GM18502 (cell line): ENCODE results near the gene EPHA2.
A peak's percentile ranks its signal among the peaks of the same experiment; 100 is the strongest.

ENCODE experiments used
- ATAC-seq: cut with Tn5 transposase; IDR thresholded peaks from one replicate; pipeline ENCODE4 v1.9.1; 2021; ENCODE audit warnings: mild to moderate bottlenecking; ENCODE audit not compliant: unreplicated experiment, poor library complexity

The EPHA2 gene

DNA sequence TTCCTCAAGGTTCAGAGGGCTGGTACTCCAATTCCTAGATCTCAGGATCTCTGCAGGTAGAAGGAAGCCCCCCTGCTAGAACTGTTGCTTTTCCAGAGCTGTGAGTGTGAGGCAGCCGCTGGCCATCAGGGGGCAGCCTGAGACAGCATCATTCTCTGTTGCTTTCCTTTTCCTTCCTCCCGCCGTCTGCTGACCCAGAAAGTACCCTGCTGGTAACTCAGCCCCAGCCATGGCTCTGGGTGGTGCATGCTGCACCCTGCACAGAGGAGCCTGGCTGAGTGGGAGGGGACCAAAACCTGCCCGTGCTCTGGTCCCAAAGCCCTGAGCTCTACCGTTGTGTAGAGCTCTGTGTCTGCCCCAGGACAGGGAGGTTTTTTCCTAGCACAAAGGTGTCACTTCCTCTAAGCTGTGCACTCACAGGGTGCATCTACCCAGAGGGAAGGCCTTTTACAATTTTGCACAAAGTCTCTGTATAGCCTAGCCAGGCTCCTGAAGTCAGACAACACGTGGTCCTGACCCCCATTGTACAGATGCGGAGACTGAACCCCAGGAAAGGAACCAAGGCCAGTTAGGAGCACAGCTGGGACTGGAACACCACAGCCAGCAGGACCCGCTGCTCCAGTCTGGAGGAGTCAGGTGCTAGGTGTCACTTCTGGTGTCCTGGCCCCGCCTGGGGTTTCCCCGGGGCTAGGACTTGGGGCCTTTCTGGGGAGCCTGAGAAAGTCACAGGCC, 76.8 kb downstream of the EPHA2 start:
- ATAC-seq: peak; percentile 54

- ATAC-seq: no peak
Measured at GRCh38 chr1:16077406-16078245, 78.2 kb downstream of the EPHA2 start.

GRCh38 chr1:16076865-16077238, 79.0 kb downstream of the EPHA2 start:
- no peak for ATAC-seq

- ATAC-seq: no peak
Measured at GRCh38 chr1:16076031-16076864, 79.6 kb downstream of the EPHA2 start.

GRCh38 chr1:16075337-16076030, 80.4 kb downstream of the EPHA2 start:
- no peak for ATAC-seq
